Stimulated activated CD8-positive, alpha-beta memory T cell treated with anti-CD3 and anti-CD28 coated beads, Interleukin-15, amount 100 ng/mL, for 1 hour (primary cell): ENCODE results near the gene SPEM2.
A peak's percentile ranks its signal among the peaks of the same experiment; 100 is the strongest.

Experiments used
- DNase-seq: peaks from one replicate; pipeline ENCODE4 v3.0.0-alpha.2; 2020; ENCODE audit warnings: low read depth

The SPEM2 gene

GRCh38 chr17:7425316-7425715, at the start of gene SPEM2:
Gene SPEM2, plus strand, starts transcription at chr17:7425616. Its CDS starts 73 bp downstream, at chr17:7425689.
- no peak for DNase-seq

GRCh38 chr17:7379134-7379533, 46.3 kb upstream of the SPEM2 start:
- DNase-seq: no peak

GRCh38 chr17:7380321-7380720, 45.1 kb upstream of the SPEM2 start:
- DNase-seq: no peak

- no peak for DNase-seq
Measured at GRCh38 chr17:7380855-7381683, 44.3 kb upstream of the SPEM2 start, which contains the start of gene TNK1. Gene TNK1, plus strand, starts transcription at chr17:7381089. Its CDS starts 1,838 bp downstream, at chr17:7382927.

- DNase-seq: no peak
Measured at GRCh38 chr17:7382901-7383300, 42.5 kb upstream of the SPEM2 start.

GRCh38 chr17:7383371-7383741, 42.1 kb upstream of the SPEM2 start:
- no peak for DNase-seq

- peak; percentile 48 for DNase-seq
Measured at GRCh38 chr17:7383742-7384488, 41.5 kb upstream of the SPEM2 start.

- DNase-seq: no peak
Measured at GRCh38 chr17:7384489-7385081, 40.8 kb upstream of the SPEM2 start.

GRCh38 chr17:7388856-7389255, 36.6 kb upstream of the SPEM2 start:
- DNase-seq: no peak

- DNase-seq: no peak
Measured at GRCh38 chr17:7389924-7390910, 35.2 kb upstream of the SPEM2 start.

GRCh38 chr17:7391307-7391706, 34.1 kb upstream of the SPEM2 start:
- no peak for DNase-seq

GRCh38 chr17:7392696-7393612, 32.5 kb upstream of the SPEM2 start:
- no peak for DNase-seq

GRCh38 chr17:7393613-7394451, 31.6 kb upstream of the SPEM2 start:
- DNase-seq: peak; percentile 30

- DNase-seq: peak; percentile 65
Measured at GRCh38 chr17:7394452-7395191, 30.8 kb upstream of the SPEM2 start, which contains the start of gene PLSCR3. Gene PLSCR3, minus strand, starts transcription at chr17:7394525. Its CDS starts 415 bp downstream, at chr17:7394110.

GRCh38 chr17:7396147-7396546, 29.3 kb upstream of the SPEM2 start:
- no peak for DNase-seq

- no peak for DNase-seq
Measured at GRCh38 chr17:7398612-7399011, 26.8 kb upstream of the SPEM2 start.

GRCh38 chr17:7403043-7403726, 22.2 kb upstream of the SPEM2 start:
- DNase-seq: no peak

GRCh38 chr17:7403727-7403976, 21.8 kb upstream of the SPEM2 start:
- DNase-seq: no peak
